B cell (primary cell): Measurements from ENCODE around the gene LRRC49. TPM values are rescaled to one million over a fixed set of nuclear protein-coding genes. Genes with fewer than 3 reads are reported as not detected.

Experiments
- ATAC-seq: fragments of 200-7000 bp; cut with Tn5 transposase; one replicate; pipeline ENCODE4 v1.10.0; 2021; ENCODE audit warnings: low read depth, mild to moderate bottlenecking, moderate number of reproducible peaks, moderate library complexity
- CTCF ChIA-PET: fragments of 350-600 bp; sonication (Branson Sonifier 250); formaldehyde crosslinking; loops from one replicate; lab custom pipeline; 2021; ENCODE audit warnings: antibody characterized with exemption, inconsistent platforms; lab: Charles Lee
- POLR2A ChIA-PET: fragments of 350-600 bp; sonication (Branson Sonifier 250); formaldehyde crosslinking; loops from one replicate; lab custom pipeline; 2021; ENCODE audit warnings: antibody characterized with exemption; lab: Charles Lee
- DNase-seq: peaks from one replicate; pipeline ENCODE4 v3.0.0; 2013
- H2AFZ ChIP-seq: 2 replicates; pipeline ENCODE4 v1.6.1; 2012; ENCODE audit warnings: mild to moderate bottlenecking, low read depth, low read length; ENCODE audit not compliant: insufficient read depth, poor library complexity, severe bottlenecking
- H3K27ac ChIP-seq, 2 donors: 1 replicate in 1 of 2; 2 replicates in 1 of 2; pipeline ENCODE4 v1.5.1; 2012 to 2013; ENCODE audit warnings: low read length in 2 of 2, mild to moderate bottlenecking in 2 of 2, moderate library complexity in 1 of 2
- H3K27me3 ChIP-seq, 4 experiments: fragments of 200-600 bp in 1 of 4; sonication (generic) in 1 of 4; replicated peaks in 1 of 4; 1 replicate in 2 of 4; 2 replicates in 2 of 4; pipeline versions ENCODE4 v1.6.1 to v1.7.0; 2013 to 2016; ENCODE audit warnings: low read length in 3 of 4, mild to moderate bottlenecking in 2 of 4, mixed read lengths in 1 of 4, moderate library complexity in 1 of 4; ENCODE audit not compliant: insufficient read depth in 4 of 4, control insufficient read depth in 3 of 4; ENCODE audit errors: control extremely low read depth in 1 of 4
- H3K36me3 ChIP-seq, 2 experiments: replicated peaks in 1 of 2; 1 replicate in 1 of 2; 2 replicates in 1 of 2; pipeline versions ENCODE4 v1.6.1 to v1.7.1; 2013; ENCODE audit warnings: low read length in 1 of 2; ENCODE audit not compliant: insufficient read depth in 2 of 2, control insufficient read depth in 1 of 2; ENCODE audit errors: control extremely low read depth in 1 of 2, extremely low read depth in 1 of 2
- H3K4me1 ChIP-seq, 2 donors: fragments of 200-600 bp in 1 of 2; sonication (generic) in 1 of 2; 1 replicate in 1 of 2; 2 replicates in 1 of 2; pipeline versions ENCODE4 v1.5.1 to v1.6.1; 2013 to 2017; ENCODE audit warnings: low read length in 2 of 2; ENCODE audit not compliant: control insufficient read depth in 2 of 2, insufficient read depth in 2 of 2
- H3K4me2 ChIP-seq: replicated peaks from 2 replicates; pipeline ENCODE3; 2012; ENCODE audit warnings: mild to moderate bottlenecking, low read depth, low read length; ENCODE audit not compliant: poor library complexity, severe bottlenecking
- H3K4me3 ChIP-seq, 5 experiments: fragments of 200-600 bp in 1 of 5; sonication (generic) in 1 of 5; 1 replicate in 3 of 5; 2 replicates in 2 of 5; pipeline versions ENCODE4 v1.5.1 to v1.7.0; 2011 to 2016; ENCODE audit warnings: low read length in 4 of 5, mild to moderate bottlenecking in 4 of 5, low read depth in 2 of 5, control low read depth in 1 of 5, moderate library complexity in 1 of 5; ENCODE audit not compliant: insufficient read depth in 1 of 5; ENCODE audit errors: control extremely low read depth in 1 of 5, extremely low read depth in 1 of 5
- H3K79me2 ChIP-seq: fragments of 200-600 bp; sonication (generic); one replicate; pipeline ENCODE4 v1.6.0; 2016; ENCODE audit warnings: low read length; ENCODE audit not compliant: control insufficient read depth, insufficient read depth
- H3K9ac ChIP-seq: fragments of 200-600 bp; sonication (generic); 2 replicates; pipeline ENCODE4 v1.6.1; 2017; ENCODE audit warnings: mild to moderate bottlenecking, low read length, moderate library complexity
- H3K9me3 ChIP-seq, 3 donors: one replicate each; pipeline versions ENCODE4 v1.6.1 to v1.7.1; 2013; ENCODE audit warnings: low read length in 2 of 3; ENCODE audit not compliant: control insufficient read depth in 2 of 3, insufficient read depth in 1 of 3; ENCODE audit errors: control extremely low read depth in 1 of 3
- H4K20me1 ChIP-seq: 2 replicates; pipeline ENCODE4 v1.6.0; 2012; ENCODE audit warnings: mild to moderate bottlenecking, low read length; ENCODE audit not compliant: insufficient read depth, control insufficient read depth, poor library complexity, severe bottlenecking
- H3K27ac Mint-ChIP-seq: one replicate; pipeline ENCODE4 v1.8.0; 2021; ENCODE audit warnings: mixed read lengths
- H3K27me3 Mint-ChIP-seq: one replicate; pipeline ENCODE4 v1.8.0; 2021; ENCODE audit warnings: mixed read lengths
- H3K4me1 Mint-ChIP-seq: one replicate; pipeline ENCODE4 v1.8.0; 2021; ENCODE audit warnings: mixed read lengths
- H3K4me3 Mint-ChIP-seq: one replicate; pipeline ENCODE4 v1.8.0; 2021; ENCODE audit warnings: mixed read lengths
- H3K9me3 Mint-ChIP-seq: one replicate; pipeline ENCODE4 v1.8.0; 2022; ENCODE audit warnings: mixed read lengths; ENCODE audit not compliant: insufficient read depth
- EZH2 ChIP-seq: IDR thresholded peaks from 2 replicates; pipeline ENCODE4 v1.6.1; 2012; ENCODE audit warnings: borderline replicate concordance, low read depth, mild to moderate bottlenecking, moderate library complexity, low read length; ENCODE audit not compliant: insufficient read depth, poor library complexity, severe bottlenecking
- WGBS: methylation state at CpG from one replicate; pipeline ENCODE4 v1.1.5; 2013; ENCODE audit warnings: missing lambda C conversion rate; ENCODE audit not compliant: insufficient coverage; 5-methylcytosine and 5-hydroxymethylcytosine counted together
- intact Hi-C: fragments of 100-400 bp; cut with micrococcal nuclease; formaldehyde crosslinking; loops from one replicate; pipeline ENCODE4 v1.10.0; 2022
- polyA plus RNA-seq: library from polyadenylated mRNA; depleted of rRNA; stranded (reverse); fragments of >200 nt; gene quantifications from 2 replicates; pipeline ENCODE4 v1.2.3, GENCODE V29; 2012
- total RNA-seq, 2 donors: library from RNA; stranded (reverse); fragments of 120-200 nt in 1 of 2; gene quantifications; 1 replicate in 1 of 2; 2 replicates in 1 of 2; pipeline versions ENCODE4 v1.2.3 to v1.2.4, GENCODE V29; 2013 to 2022
- TF ChIP-seq, protein P1 (sequence below): fragments of 200-600 bp; IDR thresholded peaks from one replicate; pipeline ENCODE4 v1.8.0; 2022; ENCODE audit warnings: antibody characterized with exemption, mild to moderate bottlenecking

The LRRC49 gene
- total and polyA plus RNA-seq, 2 donors (not counting 1 experiment from before 2014, with no cell fraction given): 0.22 to 1.4 TPM

GRCh38 chr15:71011503-71012155, 119.0 kb downstream of the LRRC49 start:
- Histone ChIP-seq H4K20me1 (no peaks in the 10 kb centered on the region), H3K4me1 (no peaks in the 10 kb centered on the region), H2AFZ (no peak overlapping the region), H3K9me3 (no peaks in the 10 kb centered on the region), H3K79me2 (no peaks in the 10 kb centered on the region), H3K27ac (no peak overlapping the region), H3K27me3 (peaks cover 0 to 5% (median 0%) of the 10 kb centered on the region in 4 experiments), H3K9ac (no peak overlapping the region), H3K4me2 (no peak overlapping the region), H3K36me3 (no peaks in the 10 kb centered on the region), H3K4me3 (no peak overlapping the region)
- TF ChIP-seq, protein P1, sequence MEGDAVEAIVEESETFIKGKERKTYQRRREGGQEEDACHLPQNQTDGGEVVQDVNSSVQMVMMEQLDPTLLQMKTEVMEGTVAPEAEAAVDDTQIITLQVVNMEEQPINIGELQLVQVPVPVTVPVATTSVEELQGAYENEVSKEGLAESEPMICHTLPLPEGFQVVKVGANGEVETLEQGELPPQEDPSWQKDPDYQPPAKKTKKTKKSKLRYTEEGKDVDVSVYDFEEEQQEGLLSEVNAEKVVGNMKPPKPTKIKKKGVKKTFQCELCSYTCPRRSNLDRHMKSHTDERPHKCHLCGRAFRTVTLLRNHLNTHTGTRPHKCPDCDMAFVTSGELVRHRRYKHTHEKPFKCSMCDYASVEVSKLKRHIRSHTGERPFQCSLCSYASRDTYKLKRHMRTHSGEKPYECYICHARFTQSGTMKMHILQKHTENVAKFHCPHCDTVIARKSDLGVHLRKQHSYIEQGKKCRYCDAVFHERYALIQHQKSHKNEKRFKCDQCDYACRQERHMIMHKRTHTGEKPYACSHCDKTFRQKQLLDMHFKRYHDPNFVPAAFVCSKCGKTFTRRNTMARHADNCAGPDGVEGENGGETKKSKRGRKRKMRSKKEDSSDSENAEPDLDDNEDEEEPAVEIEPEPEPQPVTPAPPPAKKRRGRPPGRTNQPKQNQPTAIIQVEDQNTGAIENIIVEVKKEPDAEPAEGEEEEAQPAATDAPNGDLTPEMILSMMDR: no peak
- TF ChIP-seq EZH2: no peak
- DNase-seq: no peak
- intact Hi-C loops: no loop called here
- Mint-ChIP-seq H3K4me3 (no peak overlapping the region), H3K9me3 (no peaks in the 10 kb centered on the region), H3K27ac (no peak overlapping the region), H3K4me1 (no peaks in the 10 kb centered on the region), H3K27me3 (peaks cover 8% of the 10 kb centered on the region)
- ChIA-PET CTCF (no interaction called here), POLR2A (no interaction called here)
- WGBS: no CpG with 5 or more reads among the region's 1 CpG
- ATAC-seq: no peak

GRCh38 chr15:71013446-71013845, 120.8 kb downstream of the LRRC49 start:
- Mint-ChIP-seq H3K9me3 (no peaks in the 10 kb centered on the region), H3K4me3 (no peak overlapping the region), H3K27me3 (peaks cover 3% of the 10 kb centered on the region), H3K4me1 (no peaks in the 10 kb centered on the region), H3K27ac (no peak overlapping the region)
- ATAC-seq: no peak
- H3K36me3 ChIP-seq: no peaks in the 10 kb centered on the region
- intact Hi-C loops: no loop called here
- no peak overlapping the region for H3K4me3 ChIP-seq
- WGBS: 75% methylated on average over 1 of the region's 2 CpGs
- H3K27ac ChIP-seq: no peak overlapping the region
- TF ChIP-seq EZH2: no peak
- TF ChIP-seq, protein P1: no peak
- no peaks in the 10 kb centered on the region for H4K20me1 ChIP-seq
- ChIA-PET POLR2A (no interaction called here), CTCF (no interaction called here)
- H3K79me2 ChIP-seq: no peaks in the 10 kb centered on the region
- no peaks in the 10 kb centered on the region for H3K9me3 ChIP-seq
- no peak overlapping the region for H2AFZ ChIP-seq
- no peak overlapping the region for H3K9ac ChIP-seq
- H3K4me1 ChIP-seq: no peaks in the 10 kb centered on the region
- peaks cover 0 to 5% (median 0%) of the 10 kb centered on the region in 4 experiments for H3K27me3 ChIP-seq
- no peak overlapping the region for H3K4me2 ChIP-seq
- DNase-seq: no peak
